T-helper 2 cell treated with Interferon-gamma antibody and Interleukin-4, amounts not matched to agents 5 μg/mL and 100 μg/mL, for 36 hours (primary cell): ENCODE data around the gene SMAGP.
A peak's percentile ranks its signal among the peaks of the same experiment; 100 is the strongest.
"Not testable (repeated sequence)": the region's sequence is repeated elsewhere in the genome, so short reads cannot be mapped to it uniquely, and the experiment has no call there.

ENCODE experiments used
- DNase-seq: peaks from one replicate; pipeline ENCODE4 v3.0.0; 2021; ENCODE audit warnings: low spot score
- H3K27ac Mint-ChIP-seq: one replicate; pipeline ENCODE4 v1.8.0; 2021; ENCODE audit warnings: mild to moderate bottlenecking, mixed read lengths
- H3K27me3 Mint-ChIP-seq: one replicate; pipeline ENCODE4 v1.8.0; 2021; ENCODE audit warnings: low read depth, mixed read lengths
- H3K36me3 Mint-ChIP-seq: one replicate; pipeline ENCODE4 v1.8.0; 2021; ENCODE audit warnings: low read depth, mixed read lengths
- H3K4me1 Mint-ChIP-seq: one replicate; pipeline ENCODE4 v1.8.0; 2021; ENCODE audit warnings: low read depth, mixed read lengths
- H3K4me3 Mint-ChIP-seq: one replicate; pipeline ENCODE4 v1.8.0; 2022; ENCODE audit warnings: mild to moderate bottlenecking, moderate library complexity, mixed read lengths
- H3K9me3 Mint-ChIP-seq: one replicate; pipeline ENCODE4 v1.8.0; 2021; ENCODE audit warnings: mixed read lengths

Gene SMAGP

DNA sequence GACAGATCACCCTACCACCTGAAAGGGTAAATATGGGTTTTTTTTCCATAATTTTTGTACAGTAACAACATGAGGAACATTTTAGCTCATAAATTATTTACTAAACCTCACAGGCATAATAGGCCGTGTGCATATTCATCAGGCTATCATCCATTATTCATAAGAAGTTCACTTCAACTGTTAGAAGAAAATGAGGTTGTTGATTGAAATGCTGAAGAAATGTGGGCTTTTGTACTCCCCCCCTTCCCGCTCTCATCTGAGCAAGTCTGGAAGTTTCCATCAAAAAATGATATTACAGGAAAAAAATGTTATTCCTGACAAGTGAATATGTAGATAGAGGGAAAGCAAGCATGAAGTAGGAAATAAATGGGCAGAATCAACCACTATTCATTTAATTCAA, 44.4 kb downstream of the SMAGP start:
- H3K27ac Mint-ChIP-seq: no peak overlapping the region
- H3K4me1 Mint-ChIP-seq: no peaks in the 10 kb centered on the region
- no peaks in the 10 kb centered on the region for H3K36me3 Mint-ChIP-seq
- H3K9me3 Mint-ChIP-seq: no peaks in the 10 kb centered on the region
- DNase-seq: no peak
- H3K4me3 Mint-ChIP-seq: no peak overlapping the region
- no peaks in the 10 kb centered on the region for H3K27me3 Mint-ChIP-seq

DNA sequence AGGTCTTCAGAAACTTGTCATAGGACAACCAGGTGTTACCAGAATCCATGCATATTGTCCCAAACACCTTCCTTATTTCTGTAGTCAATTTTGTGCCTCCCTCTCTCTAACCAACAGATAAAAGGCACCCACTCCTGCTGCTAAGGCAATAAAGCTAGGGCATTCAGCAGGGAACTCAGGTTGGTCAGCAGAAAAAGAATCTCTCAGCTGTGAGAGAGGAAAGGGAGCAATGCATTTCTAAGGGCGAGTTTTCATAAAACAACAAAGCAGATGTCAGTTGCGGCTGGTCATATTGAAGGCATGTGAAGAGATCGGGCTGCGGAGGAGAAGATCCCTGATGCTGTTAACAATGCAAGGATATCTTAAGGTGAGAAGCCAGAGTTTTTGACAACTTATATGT, 45.0 kb downstream of the SMAGP start:
- no peaks in the 10 kb centered on the region for H3K36me3 Mint-ChIP-seq
- no peak overlapping the region for H3K4me3 Mint-ChIP-seq
- H3K4me1 Mint-ChIP-seq: no peaks in the 10 kb centered on the region
- no peak overlapping the region for H3K27ac Mint-ChIP-seq
- H3K9me3 Mint-ChIP-seq: no peaks in the 10 kb centered on the region
- no peaks in the 10 kb centered on the region for H3K27me3 Mint-ChIP-seq
- DNase-seq: no peak

DNA sequence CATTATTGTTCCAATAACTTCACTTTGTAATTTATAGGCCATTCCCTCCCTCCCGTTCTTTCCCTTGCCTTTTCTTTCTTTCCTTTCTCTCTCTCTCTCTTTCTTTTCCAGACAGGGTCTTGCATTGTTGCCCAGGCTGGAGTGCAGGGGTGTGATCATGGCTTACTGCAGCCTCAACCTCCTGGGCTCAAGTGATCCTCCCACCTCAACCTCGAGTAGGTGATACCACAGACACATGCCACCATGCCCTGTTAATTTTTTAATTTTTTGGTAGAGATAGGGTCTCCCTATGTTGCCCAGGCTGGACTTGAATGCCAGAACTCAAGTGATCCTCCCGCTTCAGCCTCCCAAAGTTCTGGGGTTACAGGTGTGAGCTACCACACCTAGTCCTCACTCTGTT, 45.6 kb downstream of the SMAGP start:
- DNase-seq: no peak
- no peak overlapping the region for H3K4me3 Mint-ChIP-seq
- no peaks in the 10 kb centered on the region for H3K27me3 Mint-ChIP-seq
- no peak overlapping the region for H3K27ac Mint-ChIP-seq
- H3K36me3 Mint-ChIP-seq: no peaks in the 10 kb centered on the region
- H3K4me1 Mint-ChIP-seq: no peaks in the 10 kb centered on the region
- no peaks in the 10 kb centered on the region for H3K9me3 Mint-ChIP-seq

DNA sequence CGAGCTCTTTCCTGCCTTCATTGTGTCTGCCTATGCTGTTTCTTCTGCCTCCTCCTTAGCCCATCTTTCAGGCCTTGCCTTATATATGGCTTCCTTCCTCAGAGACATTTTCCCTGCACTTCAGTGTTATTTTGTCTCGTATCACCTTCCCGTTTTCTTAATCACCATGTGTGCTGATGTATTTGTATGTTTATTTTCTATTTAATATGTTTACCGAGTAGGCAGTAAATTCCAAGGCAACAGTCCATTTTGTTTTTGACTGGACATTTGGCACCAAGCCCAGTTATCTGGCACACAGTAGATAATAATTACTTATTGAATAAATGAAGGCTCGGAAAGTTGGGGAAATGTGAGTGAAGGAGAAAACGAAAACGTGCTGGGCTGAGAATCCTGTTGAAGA, 47.8 kb downstream of the SMAGP start:
- no peaks in the 10 kb centered on the region for H3K9me3 Mint-ChIP-seq
- H3K4me1 Mint-ChIP-seq: peaks cover 10% of the 10 kb centered on the region
- H3K4me3 Mint-ChIP-seq: no peak overlapping the region
- H3K27ac Mint-ChIP-seq: no peak overlapping the region
- H3K36me3 Mint-ChIP-seq: no peaks in the 10 kb centered on the region
- no peaks in the 10 kb centered on the region for H3K27me3 Mint-ChIP-seq
- DNase-seq: no peak

DNA sequence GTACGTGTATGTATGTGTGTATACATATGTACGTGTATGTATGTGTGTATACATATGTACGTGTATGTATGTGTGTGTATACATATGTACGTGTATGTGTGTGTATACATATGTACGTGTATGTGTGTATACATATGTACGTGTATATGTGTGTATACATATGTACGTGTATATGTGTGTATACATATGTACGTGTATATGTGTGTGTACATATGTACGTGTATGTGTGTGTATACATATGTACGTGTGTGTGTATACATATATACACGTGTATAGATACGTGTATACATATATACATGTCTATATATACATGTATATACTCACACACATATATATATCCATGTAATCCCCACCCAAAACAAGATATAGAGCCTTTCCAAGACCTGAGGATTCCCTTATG, 50.4 kb downstream of the SMAGP start:
- H3K36me3 Mint-ChIP-seq, H3K27me3 Mint-ChIP-seq, DNase-seq, H3K4me3 Mint-ChIP-seq, H3K27ac Mint-ChIP-seq, H3K9me3 Mint-ChIP-seq: not testable (repeated sequence)
- H3K4me1 Mint-ChIP-seq: peaks cover 15% of the 10 kb centered on the region

DNA sequence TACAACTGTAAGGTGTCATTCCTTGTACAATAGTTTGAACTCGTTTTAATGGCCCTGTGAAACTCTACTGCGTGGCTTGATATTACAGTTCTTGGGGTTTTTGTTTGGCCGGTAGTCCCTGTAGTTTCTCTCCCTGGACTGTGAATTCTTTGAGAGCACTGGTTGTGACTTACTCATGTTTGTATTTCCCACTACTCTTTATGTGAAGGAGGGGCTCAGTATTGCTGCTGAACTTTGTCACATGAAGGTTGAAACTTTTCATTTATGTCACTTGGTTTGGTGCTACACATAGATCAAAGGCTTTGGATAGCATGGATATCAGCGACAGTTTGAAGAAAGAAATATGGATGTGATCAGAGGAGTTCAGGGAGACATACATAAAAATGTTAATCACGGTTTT, 50.9 kb downstream of the SMAGP start:
- no peaks in the 10 kb centered on the region for H3K27me3 Mint-ChIP-seq
- no peak overlapping the region for H3K27ac Mint-ChIP-seq
- DNase-seq: no peak
- H3K9me3 Mint-ChIP-seq: no peaks in the 10 kb centered on the region
- peaks cover 15% of the 10 kb centered on the region for H3K4me1 Mint-ChIP-seq
- H3K4me3 Mint-ChIP-seq: peak overlapping the region; percentile 46
- H3K36me3 Mint-ChIP-seq: no peaks in the 10 kb centered on the region

DNA sequence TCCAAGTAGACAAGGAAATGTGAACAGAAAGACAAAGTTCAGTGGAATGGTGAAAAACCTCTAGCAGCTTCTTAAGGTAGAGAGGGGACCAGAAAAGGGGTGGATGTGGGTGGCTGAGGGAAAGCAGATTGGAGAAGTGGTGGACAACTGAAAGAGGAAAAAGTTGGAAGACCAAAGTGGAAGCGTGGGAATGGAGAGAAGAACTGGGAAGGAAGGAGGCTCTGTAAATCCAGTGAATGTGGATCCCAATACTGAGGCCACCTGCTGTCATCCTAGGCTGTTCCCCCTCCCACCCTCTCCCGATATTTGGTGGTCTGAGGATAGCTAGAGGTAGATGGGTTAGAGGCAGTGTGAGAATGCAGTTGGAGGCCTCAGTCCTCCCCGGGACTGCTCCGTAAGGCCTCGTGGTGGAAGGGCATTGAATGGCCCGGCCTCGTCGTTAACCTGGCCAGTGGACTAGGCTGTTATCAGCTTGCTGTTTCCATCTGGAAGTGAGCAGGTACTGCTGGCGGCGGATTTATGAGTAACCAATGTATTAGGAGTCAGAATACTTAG, 51.5 kb downstream of the SMAGP start:
- Mint-ChIP-seq H3K36me3 (no peaks in the 10 kb centered on the region), H3K27ac (peak overlapping the region; percentile 85), H3K4me1 (peaks cover 15% of the 10 kb centered on the region), H3K9me3 (no peaks in the 10 kb centered on the region), H3K4me3 (peak overlapping the region; percentile 80), H3K27me3 (no peaks in the 10 kb centered on the region)
- DNase-seq: no peak

DNA sequence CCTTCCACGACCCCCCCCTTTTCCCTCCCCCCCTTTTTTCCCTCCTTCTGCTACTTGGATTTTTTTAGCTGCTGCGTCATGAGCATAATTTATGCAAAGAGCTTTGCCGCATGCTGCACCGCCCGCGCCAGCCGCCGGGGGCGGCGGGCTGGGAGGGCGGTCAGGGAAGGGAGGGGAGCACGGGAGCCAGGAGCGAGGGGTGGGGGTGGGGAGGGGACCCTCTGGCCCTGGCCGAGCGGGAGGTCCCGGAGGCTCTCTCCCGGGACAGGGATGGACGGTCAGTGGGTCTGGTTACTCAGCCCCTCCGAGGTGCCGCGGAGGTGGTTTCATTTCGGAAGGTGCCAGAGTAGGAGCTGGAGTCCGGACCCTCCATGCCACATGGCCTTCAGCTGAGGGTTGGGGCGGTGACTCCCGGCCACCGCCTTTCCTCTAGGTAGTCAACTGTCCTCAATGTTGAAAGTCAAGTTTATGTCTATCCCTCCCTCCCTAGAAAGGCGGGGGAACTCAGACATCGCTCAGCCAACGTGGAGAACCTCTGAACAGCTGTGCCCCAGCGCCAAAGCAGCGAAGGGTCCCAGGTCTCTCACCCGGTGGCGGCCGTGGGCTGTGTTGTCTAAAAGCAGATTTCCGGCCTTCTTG, 52.1 kb downstream of the SMAGP start, which contains the start of gene POU6F1:
Gene POU6F1 (minus strand): TSS at position 95 of the 639 bp plus-strand sequence. CDS start 11,226 bp downstream, outside the sequence.
- Mint-ChIP-seq H3K36me3 (no peaks in the 10 kb centered on the region), H3K4me1 (peaks cover 15% of the 10 kb centered on the region), H3K4me3 (peak within 1 kb of the TSS; percentile 80), H3K27ac (peak within 1 kb of the TSS; percentile 85), H3K27me3 (no peaks in the 10 kb centered on the region), H3K9me3 (no peaks in the 10 kb centered on the region)
- DNase-seq: peak; percentile 57

DNA sequence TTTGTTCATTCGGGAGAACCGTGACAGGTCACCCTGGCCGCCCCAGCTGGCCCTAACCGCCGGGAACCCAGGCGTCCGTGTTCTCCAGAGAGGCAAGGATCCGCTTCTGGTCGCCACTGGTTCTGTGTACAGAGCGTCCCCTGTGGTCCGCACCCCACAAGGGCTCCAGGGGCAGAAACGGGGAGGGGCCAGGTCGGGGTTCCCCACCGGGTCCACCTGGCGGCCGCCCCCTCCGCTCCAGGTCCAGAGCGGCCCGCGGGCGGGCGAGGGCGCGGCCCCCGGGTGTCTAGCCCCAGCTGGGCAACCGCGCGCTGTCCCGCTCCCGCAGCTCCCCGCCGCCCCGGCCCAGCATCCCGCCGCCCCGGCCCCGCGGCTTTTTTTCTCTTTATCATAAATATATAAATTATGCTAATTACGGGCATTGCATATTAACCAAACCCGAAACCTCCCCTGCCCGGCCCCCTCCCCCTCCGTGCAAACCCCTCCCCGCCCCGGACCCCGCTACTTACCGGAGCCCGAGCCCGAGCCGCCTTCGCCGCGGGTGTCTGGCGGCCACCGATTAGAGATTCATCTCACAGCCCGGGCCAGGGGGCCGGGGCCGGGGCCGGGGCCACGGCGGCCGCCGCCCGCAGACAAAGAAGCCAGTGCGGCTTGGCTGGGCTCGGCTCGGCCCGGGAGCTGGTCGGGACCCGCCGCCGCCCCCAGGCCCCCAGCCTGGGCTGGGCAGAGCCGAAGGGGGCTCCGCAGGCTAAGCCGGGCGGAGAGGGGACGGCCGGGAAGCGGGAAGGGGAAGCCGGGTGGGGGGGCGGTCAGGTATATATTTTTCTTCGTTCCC, 52.9 kb downstream of the SMAGP start:
- H3K9me3 Mint-ChIP-seq: no peaks in the 10 kb centered on the region
- peak overlapping the region; percentile 80 for H3K4me3 Mint-ChIP-seq
- H3K27me3 Mint-ChIP-seq: no peaks in the 10 kb centered on the region
- H3K4me1 Mint-ChIP-seq: peaks cover 15% of the 10 kb centered on the region
- DNase-seq: peak; percentile 21
- no peaks in the 10 kb centered on the region for H3K36me3 Mint-ChIP-seq
- H3K27ac Mint-ChIP-seq: peak overlapping the region; percentile 85

DNA sequence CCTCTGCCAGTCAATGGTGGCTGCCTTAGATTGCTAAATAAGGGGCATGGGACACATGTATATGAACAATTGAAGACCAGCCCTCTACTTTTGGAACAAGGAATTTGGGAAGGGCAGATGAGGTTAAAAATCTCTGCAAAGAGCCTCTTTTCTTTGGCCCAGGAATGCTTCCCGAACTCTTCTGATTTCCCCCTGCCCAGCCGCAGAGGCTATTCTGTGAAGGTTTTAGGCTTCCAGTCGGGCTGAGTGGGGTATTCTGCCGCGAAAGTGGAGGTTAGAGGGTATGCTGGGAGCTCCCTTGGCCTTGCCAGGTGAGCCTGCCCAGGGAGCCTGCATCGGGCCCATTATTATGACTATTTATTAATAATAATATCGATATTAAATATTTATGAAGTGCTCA, 53.6 kb downstream of the SMAGP start:
- H3K36me3 Mint-ChIP-seq: no peaks in the 10 kb centered on the region
- H3K4me3 Mint-ChIP-seq: peak overlapping the region; percentile 65
- H3K9me3 Mint-ChIP-seq: no peaks in the 10 kb centered on the region
- DNase-seq: no peak
- H3K27ac Mint-ChIP-seq: peak overlapping the region; percentile 31
- H3K4me1 Mint-ChIP-seq: peaks cover 15% of the 10 kb centered on the region
- H3K27me3 Mint-ChIP-seq: no peaks in the 10 kb centered on the region

DNA sequence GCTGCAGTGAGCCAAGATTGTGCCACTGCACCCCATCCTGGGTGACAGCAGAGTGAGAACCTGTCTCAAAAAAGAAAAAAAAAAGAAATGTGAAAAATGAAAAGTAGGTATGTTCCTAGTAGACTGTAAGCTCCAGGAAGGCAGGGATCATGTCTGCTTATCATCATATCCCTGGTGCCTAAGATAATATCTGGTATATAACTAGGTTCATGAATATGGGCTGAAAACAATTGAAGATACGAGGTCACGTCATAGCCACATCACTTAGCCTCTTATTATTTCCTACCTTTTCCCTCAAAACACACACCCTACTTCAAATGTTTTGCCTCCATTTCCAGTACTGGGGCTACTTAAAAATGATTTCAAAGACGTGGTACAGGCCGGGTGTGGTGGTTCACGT, 55.3 kb downstream of the SMAGP start:
- no peak for DNase-seq
- peaks cover 15% of the 10 kb centered on the region for H3K4me1 Mint-ChIP-seq
- no peaks in the 10 kb centered on the region for H3K9me3 Mint-ChIP-seq
- no peaks in the 10 kb centered on the region for H3K36me3 Mint-ChIP-seq
- no peaks in the 10 kb centered on the region for H3K27me3 Mint-ChIP-seq
- no peak overlapping the region for H3K27ac Mint-ChIP-seq
- H3K4me3 Mint-ChIP-seq: no peak overlapping the region

DNA sequence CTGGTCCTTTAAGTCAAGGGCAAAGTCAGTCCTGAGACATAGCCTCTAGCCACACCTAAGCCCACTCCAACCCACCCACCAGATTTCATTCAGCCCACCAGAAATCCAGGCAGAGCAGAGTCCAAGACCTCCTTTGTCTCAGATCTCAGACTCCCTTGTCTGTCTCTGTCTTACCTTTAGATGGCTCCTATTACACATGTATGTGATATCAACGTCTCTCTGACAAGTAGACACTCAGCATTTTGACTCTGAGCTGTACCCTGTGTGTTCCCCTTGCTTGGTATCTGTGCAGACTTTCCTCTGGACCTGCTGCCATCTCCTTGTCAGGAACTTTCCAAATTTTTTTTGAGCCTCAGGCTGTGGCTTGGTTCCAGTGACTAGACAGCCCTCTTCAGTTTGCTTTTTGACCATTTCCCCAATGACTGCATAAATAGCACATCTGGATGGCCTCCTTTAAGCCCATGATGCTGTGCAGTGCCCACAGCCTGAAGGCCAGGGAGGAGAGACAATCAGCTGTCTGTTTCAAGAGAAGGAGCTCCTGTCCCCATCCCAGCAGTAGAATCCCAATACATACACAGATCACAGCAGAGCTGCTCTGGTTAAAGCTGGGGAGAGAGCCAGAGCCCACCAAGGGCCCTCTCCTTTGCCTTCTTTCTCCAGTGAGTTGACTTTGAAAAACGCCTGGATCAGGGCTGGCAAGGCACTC, 59.4 kb downstream of the SMAGP start:
- Mint-ChIP-seq H3K36me3 (no peaks in the 10 kb centered on the region), H3K4me3 (no peak overlapping the region), H3K27ac (no peak overlapping the region), H3K4me1 (no peaks in the 10 kb centered on the region), H3K9me3 (no peaks in the 10 kb centered on the region), H3K27me3 (no peaks in the 10 kb centered on the region)
- DNase-seq: no peak

DNA sequence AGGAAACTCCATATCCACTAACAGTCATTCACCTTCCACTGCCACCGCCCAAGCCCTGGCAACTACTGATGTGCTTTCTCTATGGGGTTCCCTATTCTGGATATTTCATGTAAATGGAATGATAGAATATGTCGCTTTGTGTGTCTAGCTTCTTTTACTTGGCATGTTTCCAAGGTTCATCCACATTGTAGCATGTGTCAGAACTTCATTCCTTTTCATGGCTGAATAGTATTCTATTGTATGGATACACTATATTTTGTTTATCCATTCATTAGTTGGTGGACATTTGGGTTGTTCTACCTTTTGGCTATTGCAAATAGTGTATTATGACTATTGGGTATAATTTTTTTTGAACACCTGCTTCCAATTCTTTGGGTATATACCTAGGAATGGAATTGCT, 61.0 kb downstream of the SMAGP start:
- no peaks in the 10 kb centered on the region for H3K4me1 Mint-ChIP-seq
- no peaks in the 10 kb centered on the region for H3K27me3 Mint-ChIP-seq
- no peak for DNase-seq
- H3K4me3 Mint-ChIP-seq: no peak overlapping the region
- no peak overlapping the region for H3K27ac Mint-ChIP-seq
- H3K9me3 Mint-ChIP-seq: no peaks in the 10 kb centered on the region
- H3K36me3 Mint-ChIP-seq: no peaks in the 10 kb centered on the region
